HG02623 (cell line): ENCODE data around the gene ARMH4.

Experiments used
- ATAC-seq: cut with Tn5 transposase; IDR thresholded peaks from one replicate; pipeline ENCODE4 v1.9.1; 2021; ENCODE audit warnings: moderate library complexity; ENCODE audit not compliant: unreplicated experiment

ARMH4 gene, protein sequence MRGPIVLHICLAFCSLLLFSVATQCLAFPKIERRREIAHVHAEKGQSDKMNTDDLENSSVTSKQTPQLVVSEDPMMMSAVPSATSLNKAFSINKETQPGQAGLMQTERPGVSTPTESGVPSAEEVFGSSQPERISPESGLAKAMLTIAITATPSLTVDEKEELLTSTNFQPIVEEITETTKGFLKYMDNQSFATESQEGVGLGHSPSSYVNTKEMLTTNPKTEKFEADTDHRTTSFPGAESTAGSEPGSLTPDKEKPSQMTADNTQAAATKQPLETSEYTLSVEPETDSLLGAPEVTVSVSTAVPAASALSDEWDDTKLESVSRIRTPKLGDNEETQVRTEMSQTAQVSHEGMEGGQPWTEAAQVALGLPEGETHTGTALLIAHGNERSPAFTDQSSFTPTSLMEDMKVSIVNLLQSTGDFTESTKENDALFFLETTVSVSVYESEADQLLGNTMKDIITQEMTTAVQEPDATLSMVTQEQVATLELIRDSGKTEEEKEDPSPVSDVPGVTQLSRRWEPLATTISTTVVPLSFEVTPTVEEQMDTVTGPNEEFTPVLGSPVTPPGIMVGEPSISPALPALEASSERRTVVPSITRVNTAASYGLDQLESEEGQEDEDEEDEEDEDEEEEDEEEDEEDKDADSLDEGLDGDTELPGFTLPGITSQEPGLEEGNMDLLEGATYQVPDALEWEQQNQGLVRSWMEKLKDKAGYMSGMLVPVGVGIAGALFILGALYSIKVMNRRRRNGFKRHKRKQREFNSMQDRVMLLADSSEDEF

GRCh38 chr14:58152014-58152857, at the start of gene ARMH4:
TSS of gene ARMH4 (minus strand) at chr14:58152213. CDS start at chr14:58139358, 12,855 bp downstream.
- peak; percentile 95 for ATAC-seq

DNA sequence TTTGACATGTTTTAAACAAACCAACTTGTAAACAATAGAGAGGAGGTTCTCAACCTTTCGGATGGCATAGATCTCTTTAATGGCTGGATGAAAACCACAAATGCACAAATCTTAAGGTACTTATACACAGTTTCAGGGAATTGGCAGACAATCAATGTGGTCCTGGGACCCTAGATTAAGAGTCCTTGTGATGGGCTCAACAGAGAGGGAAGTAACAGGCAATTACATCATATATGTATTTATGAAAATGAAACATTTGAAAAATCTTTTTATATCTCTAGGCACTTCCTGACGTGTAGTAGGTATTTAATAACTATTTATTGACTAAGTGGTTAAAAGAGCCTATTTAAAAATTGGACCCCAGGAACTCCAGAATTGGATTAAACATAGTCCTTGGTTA, 48.8 kb upstream of the ARMH4 start:
- ATAC-seq, result no peak

DNA sequence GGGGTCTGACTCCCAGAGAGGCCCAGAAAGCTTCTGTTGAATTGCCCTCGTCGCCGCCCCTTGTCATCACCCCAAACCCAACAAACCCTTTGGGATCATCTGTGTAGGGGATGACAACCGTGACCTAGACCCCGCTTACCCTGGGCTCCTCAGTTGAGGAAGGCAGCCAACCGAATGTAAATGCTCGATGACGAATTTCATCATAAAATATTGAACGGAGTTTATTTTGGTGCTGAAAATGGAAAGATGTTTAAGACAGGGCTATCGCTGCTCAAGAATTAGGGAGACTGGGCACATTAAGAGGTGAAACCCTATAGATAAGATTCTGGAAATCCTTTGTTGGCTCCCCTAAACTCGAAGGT, 48.4 kb upstream of the ARMH4 start:
- ATAC-seq, result peak; percentile 1

GRCh38 chr14:58199726-58200479, 47.9 kb upstream of the ARMH4 start, which contains the start of gene ACTR10:
TSS of gene ACTR10 (plus strand) at chr14:58200149. CDS start at chr14:58200218, 69 bp downstream.
- peak; percentile 93 for ATAC-seq

DNA sequence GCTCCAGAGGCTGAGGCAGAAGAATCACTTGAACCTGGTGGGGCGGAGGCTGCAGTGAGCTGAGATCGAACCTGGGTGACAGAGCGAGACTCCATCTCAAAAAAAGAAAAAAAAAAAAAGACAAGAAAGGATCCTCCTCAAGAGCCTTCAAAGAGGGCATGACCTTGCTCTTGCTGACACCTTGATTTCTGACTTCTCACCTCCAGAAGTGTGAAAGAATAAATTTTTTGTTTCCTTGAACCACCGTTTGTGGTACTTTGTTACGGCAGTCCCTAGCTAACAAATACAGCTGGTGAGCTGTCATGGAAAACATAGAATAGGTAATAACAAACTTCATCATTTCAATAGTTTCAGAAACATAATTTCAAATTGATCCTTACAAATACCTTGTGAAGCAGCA, 46.1 kb upstream of the ARMH4 start:
- ATAC-seq, result no peak

- no peak for ATAC-seq
Observed at GRCh38 chr14:58196198-58196597, 44.2 kb upstream of the ARMH4 start.

DNA sequence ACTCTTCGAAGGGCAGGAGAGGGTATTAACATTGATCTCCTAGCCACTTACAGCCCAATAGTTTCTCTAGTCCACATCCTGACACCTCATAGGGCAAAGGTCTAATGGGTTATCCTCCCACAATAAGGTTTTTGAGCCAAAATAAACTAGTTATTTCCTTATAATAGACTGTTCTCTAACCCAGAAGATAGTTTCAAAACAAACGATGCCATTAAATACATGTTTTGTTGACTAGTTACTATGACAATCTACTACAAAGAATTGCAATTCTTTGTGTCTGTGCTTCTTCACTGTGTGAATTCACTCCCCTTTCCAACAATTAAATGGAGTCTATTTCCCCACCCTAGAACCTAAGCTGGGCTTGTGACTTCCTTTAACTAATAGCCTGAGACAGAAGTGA, 41.5 kb upstream of the ARMH4 start:
- ATAC-seq, result no peak

- no peak for ATAC-seq
Observed at GRCh38 chr14:58191763-58192601, 40.0 kb upstream of the ARMH4 start.

GRCh38 chr14:58189176-58189575, 37.2 kb upstream of the ARMH4 start:
- no peak for ATAC-seq

- no peak for ATAC-seq
Observed at GRCh38 chr14:58177125-58177524, 25.1 kb upstream of the ARMH4 start.

DNA sequence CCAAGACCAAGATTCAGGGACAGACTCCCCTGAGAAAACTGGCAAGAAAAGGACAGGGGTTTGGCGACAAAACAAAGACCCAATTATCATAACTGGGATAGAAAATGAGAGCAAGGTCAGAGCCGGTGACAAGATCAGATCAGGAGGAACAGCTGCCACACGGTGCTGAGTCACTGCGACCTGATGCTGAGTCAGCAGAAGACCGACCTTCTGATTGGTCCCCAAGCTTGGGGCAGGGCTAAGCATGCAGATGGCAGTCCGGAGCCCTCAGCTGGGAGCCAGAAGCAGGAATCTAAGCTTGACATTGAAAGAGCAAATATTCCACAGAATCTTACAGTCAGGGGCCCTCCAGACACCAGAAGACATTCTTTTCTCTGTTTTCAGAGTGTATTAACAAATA, 19.1 kb upstream of the ARMH4 start:
- ATAC-seq, result peak; percentile 73

GRCh38 chr14:58167891-58168290, 15.9 kb upstream of the ARMH4 start:
- ATAC-seq, result no peak

DNA sequence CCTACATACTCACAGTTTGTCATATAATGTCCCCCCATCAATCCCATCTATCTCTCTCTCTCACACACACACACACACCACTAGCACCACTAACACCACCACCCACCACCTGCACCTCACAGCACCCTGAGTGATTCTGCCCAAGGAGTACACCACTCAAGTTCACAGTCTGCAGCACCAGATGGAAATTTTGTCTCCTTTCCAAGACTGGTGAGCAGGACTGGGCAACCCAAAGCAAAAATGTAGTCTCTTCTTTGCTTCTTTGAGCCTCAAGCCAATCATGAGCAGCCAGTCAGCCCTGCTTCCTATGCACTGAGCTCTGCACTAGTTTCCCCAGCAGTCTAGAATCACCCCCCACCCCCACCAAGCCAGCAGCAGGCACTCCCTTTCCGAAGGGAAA, 15.0 kb upstream of the ARMH4 start:
- no peak for ATAC-seq

GRCh38 chr14:58166005-58166983, 14.3 kb upstream of the ARMH4 start:
- peak; percentile 62 for ATAC-seq

- ATAC-seq, result no peak
Observed at GRCh38 chr14:58160561-58160960, 8.5 kb upstream of the ARMH4 start.

DNA sequence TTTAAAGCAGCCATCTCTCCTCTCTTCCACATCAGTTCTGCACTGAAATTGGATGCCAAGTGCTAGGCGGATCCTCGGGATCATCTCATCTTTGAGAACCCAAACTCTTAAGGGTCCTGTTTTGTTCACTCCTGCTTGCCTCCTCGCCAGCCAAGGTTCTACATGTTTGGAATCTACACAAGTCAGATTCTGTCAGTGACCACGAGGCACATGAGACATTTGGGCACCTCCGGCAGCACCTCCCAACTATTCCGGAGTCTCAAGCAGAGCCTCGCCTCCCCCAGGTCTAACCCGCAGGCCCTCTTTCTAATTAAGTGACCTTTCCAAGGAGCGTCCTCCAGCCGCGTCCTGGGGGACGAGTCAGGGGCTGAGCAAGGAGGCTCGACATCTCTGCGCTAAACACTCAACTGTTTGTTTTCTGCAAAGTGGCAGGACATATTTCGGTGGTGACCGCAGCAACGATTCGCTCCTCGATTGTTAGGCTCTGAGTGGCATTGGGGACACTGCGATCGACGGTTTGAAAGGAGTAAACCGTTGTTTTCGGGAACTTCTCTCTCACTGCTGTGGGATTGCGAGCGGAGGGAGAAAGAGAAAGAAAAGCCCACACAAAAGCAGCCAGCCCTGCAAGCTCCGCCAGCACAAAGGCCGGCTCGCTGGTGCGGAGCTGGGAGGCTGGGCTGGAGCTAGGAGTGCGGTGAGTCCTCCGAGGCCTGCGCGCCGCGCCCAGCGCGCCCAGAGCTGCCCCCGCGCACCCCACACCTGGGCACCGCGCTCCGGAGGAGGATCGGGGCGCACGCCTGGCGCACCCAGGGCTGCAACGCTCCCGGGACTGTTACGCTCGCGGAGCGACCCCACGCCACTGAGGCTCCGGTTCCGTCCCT, 640 bp downstream of the ARMH4 start:
- peak; percentile 28 for ATAC-seq

GRCh38 chr14:58150243-58150805, 1.7 kb downstream of the ARMH4 start:
- ATAC-seq, result no peak
